A172 (cell line): ENCODE measurements around the gene EOLA1. TPM values are rescaled to one million over a fixed set of nuclear protein-coding genes. Genes with fewer than 3 reads are reported as not detected.
A peak's percentile ranks its signal among the peaks of the same experiment; 100 is the strongest.
"Not testable (repeated sequence)": the region's sequence is repeated elsewhere in the genome, so short reads cannot be mapped to it uniquely, and the experiment has no call there.

Source experiments
- DNase-seq: peaks from one replicate; pipeline ENCODE4 v3.0.0-alpha.2; 2015; ENCODE audit warnings: low spot score
- total RNA-seq: library from RNA; depleted of rRNA; stranded (reverse); fragments of >200 nt; shearing (Covaris generic); gene quantifications from 2 replicates; pipeline ENCODE4 v1.2.3, GENCODE V29; 2014

Gene EOLA1
- total RNA-seq, 1 experiment from 2014 or later: 17.4 TPM

DNA sequence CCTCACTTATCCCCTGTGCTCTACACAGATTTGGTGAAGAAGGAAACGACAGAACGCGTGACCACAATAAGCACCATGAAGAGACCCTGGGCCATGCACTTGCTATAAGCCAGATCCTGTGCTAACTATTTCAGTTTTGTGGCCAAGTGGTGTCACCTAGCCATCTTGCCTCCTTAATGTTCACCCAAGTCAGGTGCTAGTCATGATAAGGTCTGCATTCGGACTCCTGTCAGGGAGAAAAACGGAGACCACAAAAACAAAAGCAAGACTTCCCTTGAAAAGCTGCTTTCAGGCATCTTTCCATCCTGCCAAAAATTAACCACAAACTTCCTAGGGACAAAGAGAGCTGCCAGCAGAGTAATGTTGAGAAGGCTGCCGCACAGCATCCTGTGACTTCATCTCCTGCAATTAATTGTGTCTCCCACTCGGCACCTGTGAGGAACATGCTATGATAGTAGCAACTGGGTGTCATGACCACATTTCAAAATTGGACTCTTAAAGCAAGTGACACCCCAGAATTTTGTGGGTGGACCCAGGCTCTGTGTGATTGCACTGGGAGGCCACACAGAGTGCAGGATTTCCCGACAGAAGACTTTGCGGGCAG lies 26.9 kb upstream of the EOLA1 start:
- peak; percentile 84 for DNase-seq

DNA sequence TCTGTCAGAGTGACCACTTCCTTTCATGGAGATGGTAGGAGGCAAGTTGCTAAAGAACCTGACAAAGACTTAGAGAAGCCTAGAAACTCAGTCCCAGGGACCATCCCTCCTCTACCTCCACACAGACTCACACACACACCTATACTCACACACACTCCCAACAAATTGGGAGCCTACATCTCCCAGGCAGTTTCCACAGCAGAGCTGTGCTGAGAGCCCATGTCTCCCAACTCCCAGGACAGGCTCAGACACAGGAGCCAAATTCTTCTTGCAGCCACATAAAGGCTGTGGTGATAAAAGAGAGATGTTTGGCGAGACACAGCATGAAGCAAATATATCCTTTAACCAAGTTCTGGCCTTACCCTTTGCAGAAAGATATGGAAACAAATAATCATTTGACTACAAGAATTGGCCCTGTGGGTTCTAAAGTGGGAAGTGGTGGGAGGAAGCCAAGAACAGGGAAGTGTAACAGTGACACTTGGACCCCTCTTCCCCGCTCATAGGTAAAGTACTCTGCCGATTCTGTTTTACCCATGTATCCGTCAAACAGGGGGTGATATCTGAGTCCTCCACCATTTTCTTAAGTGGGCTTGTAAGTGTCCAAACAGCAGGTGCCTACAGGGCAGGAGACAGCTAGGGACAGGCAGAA lies 24.7 kb upstream of the EOLA1 start:
- DNase-seq: no peak

DNA sequence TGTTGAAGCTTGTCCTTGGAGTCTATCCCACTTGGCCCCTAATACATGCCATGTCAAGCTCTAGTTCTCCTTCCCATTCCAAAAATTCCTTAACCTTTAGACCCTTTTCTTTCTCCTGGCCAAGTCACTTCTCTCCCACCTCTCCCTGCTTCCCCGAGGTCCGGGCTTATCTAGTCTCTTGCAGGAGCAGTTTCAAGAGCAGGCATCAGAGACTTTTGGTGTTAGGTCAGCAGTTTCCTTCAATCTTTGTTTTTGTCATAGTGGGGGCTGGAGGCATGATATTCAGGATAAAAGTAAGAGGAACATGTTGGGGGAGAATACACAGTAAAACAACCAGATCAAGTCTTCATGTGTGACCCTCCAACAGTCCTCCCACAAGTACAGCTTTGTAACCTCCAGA lies 24.2 kb upstream of the EOLA1 start:
- no peak for DNase-seq

DNA sequence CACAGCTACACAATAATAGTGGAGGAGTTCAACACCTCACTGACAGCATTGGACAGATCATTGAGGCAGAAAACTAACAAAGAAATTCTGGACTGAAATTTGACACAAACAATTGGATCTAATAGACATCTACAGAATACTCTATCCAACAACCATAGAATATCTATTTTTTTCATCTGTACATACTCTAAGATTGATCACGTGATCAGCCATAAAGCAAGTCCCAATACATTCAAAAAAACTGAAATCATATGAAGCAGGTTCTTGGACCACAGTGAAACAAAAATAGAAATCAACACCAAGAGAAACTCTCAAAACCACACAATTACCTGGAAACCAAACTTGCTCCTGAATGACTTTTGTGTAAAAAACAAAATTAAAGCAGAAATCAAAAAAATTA lies 23.5 kb upstream of the EOLA1 start:
- DNase-seq: no peak

DNA sequence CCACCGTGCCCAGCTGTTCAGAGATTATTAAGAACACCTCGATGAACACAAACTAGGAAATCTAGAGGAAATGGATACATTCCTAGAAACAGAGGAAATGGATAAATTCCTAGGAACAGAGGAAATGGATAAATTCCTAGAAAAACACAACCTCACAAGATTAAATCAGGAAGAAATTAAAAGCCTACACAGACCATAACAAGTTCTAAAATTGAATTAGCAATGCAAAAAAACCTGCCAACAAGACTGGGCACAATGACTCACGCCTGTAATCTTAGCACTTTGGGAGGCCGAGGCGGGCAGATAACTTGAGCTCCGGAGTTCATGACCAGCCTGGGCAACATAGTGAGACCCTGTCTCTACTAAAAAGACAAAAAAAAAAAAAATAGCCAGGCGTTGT lies 22.6 kb upstream of the EOLA1 start:
- DNase-seq: peak; percentile 41

DNA sequence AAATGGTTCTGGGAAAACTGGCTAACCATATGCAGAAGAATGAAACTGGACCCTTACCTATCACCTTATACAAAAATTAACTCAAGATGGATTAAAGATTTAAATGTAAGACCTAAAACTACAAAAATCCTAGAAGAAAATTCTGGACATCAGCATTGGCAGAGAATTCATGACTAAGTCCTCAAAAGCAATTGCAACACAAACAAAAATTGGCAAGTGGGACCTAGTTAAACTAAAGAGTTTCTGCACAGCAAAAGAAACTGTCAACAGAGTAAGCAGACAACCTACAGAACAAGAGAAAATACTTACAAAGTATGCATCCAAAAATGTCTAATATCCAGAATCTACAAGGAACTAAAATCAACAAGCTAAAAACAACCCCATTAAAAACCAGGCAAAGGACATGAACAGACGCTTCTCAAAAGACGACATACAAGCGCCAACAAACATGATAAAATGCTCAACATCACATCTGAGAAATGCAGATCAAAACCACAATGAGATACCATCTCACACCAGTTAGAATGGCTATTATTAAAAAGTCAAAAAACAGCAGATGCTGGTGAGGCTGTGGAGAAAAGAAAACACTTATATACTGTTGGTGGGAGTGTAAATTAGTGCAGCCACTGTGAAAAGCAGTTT lies 20.1 kb upstream of the EOLA1 start:
- DNase-seq: peak; percentile 28

DNA sequence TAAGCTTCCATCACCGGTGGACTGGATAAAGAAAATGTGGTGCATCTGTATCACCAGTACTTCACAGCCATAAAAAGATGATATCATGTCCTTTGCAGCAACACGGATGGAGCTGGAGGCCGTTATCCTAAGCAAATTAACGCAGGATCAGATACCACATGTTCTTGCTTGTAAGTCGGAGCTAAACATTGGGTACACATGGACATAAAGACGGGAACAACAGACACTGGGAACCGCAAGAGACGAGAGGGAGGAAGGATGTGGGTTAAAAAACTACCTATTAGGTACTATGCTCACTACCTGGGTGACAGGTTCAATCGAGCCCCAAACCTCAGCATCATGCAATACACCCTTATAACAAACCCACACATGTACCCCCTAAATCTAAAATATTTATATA lies 19.4 kb upstream of the EOLA1 start:
- no peak for DNase-seq

DNA sequence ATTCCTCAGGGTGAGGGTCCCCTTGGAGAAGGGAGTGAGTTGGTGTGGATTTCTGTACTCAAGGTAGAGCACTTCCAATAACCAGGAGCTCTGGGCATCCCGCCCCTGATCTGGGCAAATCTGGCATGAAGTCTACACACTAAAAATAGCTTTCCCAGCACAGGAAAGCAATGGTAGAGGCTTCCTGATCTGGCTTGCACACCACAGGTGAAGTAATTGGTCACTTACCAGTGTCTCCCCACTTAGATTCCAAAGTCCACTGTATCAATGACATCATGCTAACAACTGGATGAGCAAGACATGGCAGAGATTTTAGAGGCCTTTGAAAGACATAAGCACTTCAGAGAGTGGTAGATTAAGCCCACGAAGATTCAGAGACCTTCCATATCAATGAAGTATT lies 17.9 kb upstream of the EOLA1 start:
- no peak for DNase-seq

DNA sequence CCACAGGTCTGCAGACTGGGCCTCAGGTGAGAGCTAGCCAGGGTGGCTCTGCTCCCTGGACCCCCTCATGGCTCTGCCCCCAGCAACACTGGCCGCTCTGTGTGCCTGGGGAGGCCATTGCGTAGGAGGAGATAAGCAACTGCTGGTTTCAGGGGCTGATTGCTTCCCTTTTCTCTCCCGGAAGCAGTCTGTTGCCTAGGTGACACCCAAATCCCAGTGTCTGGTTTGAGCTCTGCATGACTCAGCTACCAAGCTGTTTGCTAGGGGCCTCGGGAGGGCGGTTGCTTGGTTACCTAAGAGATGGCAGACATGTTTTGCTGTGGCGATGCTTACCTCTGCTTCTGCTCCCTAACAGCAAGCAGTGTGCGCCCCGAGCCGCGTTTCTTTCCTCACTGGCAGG lies 15.4 kb upstream of the EOLA1 start:
- peak; percentile 56 for DNase-seq

DNA sequence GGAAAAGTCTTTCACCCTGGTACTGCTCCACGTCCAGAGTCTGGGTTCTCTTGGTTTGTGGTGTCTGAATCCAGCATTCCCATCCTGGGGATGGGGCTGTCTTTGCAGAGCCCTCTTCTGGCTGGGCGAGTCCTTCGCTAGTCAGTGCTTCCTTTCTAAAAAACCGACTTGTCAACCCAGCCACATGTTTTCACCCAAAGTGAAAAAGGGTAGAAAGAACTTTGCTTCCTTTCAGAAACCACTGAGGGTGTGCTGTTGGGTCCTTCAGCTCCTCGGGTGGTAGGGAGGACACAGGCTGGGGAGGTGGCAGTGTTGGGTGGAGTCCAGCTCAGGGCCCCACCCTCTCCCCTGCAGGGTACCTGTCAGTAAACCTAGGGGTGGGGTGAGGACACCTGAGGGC lies 14.9 kb upstream of the EOLA1 start:
- DNase-seq: not testable (repeated sequence)

DNA sequence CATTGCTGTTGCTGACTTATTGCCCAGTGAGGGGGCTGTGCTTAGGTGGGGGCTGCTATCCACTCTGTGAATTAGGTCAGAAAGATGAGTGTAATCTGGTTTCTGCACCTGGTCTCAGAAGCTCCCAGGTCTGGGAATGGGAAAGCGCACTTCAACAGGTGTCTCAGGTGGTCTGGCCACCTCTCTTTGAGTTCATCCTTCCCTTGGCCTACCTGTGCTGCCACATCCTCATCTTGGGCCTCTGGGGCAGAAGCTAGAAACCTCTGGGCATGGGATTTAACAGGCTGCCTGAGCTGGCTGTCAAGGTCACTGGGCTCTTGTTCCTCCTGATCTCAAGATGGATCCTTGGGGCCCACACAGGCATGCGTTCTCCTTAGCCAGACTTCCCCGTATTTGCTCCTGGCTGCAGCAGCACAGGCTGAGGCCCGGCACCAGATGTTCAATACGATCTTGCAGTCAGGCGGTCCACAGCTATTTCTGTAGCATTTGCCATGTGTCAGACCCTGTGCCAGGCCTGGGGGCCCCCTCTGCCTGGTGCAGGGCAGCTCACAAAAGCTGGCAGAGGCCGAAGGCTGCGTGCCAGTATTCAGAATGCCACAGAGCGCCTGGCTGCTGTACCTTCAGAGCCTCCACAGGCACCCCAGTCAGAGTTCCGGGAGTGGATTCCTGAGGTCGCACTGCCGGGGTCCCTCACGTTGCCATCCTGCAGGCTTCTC lies 14.3 kb upstream of the EOLA1 start:
- not testable (repeated sequence) for DNase-seq

DNA sequence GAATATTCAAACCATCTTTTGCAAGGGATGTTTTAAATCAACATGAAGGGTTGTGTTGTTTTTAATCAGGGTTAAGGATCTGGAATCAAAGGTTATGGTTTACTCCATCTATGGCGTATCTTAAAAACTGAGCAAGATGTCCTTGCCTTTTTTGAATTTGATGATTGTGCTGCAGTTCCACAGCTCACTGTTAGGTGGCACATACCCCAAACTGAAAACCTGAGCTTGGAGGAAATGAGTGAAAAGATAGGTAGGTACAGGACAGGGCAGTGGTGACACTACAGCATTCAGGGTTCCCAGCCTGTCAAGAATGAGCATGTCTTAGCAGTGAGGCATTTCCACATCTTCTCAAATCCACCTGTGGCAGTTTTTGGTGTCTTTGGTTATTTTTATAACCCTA lies 13.1 kb upstream of the EOLA1 start:
- DNase-seq: peak; percentile 43

DNA sequence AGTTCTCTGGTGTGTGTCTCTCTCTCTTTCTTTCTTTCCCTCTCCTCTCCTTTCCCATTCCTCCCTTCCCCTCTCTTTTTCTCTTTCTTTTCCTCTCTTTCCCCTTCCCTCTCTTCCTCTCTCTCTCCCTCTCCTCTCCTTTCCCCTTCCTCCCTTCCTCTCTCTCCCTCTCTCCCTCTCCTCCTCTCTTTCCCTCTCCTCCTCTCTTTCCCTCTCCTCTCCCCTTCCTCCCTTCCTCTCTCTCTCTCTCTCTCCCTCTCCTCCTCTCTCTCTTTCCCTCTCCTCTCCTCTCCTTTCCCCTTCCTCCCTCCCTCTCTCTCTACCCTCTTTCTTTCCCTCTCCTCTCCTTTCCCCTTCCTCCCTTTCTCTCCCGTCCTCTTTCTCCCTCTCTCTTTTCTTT lies 12.4 kb upstream of the EOLA1 start:
- DNase-seq: no peak

DNA sequence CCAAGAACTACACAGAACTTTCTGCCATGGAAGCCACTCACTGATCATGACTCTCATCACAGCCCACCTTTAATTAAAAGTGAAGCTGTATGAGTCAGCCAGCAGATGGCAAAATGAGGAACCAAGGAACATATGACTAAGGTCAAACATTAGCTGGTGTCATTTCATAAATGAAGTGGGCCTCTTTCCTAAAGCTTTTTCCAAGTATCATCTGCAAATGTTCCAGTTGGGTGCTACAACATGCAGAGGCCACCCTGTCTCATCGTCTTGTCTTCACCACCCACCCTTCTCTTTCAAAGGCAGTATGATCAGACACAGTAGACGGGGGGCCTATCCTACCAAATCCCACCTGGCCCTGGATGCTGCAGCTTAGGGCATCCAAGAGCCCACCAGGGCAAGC lies 9.2 kb upstream of the EOLA1 start:
- DNase-seq: no peak

DNA sequence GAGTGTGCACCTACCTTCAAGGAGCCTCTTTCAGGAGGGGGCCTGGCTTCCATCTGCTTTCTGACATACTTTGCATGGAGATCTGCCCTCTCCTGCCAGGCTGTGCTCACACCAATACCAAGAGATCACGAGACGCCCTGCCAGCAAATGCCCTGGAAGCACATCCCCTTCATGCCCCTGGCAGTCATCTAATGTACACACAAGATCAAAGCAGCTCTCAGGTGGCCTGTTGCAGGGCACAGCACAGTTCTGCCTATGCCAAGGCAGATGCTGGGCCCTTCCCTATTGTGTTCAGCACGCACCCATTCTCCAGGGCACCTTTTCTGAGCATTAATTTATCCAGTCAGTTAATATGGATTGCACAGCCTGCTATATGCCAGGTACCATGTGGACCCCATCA lies 7.9 kb upstream of the EOLA1 start:
- DNase-seq: not testable (repeated sequence)

DNA sequence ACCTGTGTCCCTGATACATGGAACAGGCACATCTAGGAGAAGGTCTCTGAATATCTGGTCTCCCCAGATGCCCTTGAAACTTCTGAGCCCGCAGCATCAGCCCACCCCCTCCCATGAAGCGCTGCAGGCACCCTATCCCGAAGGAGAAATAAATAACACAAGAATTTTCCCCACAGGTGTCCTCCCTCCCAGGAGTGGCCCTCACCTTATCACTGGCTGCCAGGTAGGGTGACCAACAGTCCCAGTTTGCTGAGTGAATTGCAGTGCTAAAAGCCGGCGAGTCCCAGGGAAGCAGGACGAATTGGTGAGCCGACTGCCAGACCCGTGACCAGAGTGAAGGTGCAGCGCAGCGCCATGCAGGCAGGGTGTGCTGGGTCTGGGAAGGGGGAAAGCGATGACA lies 6.8 kb upstream of the EOLA1 start:
- DNase-seq: not testable (repeated sequence)

DNA sequence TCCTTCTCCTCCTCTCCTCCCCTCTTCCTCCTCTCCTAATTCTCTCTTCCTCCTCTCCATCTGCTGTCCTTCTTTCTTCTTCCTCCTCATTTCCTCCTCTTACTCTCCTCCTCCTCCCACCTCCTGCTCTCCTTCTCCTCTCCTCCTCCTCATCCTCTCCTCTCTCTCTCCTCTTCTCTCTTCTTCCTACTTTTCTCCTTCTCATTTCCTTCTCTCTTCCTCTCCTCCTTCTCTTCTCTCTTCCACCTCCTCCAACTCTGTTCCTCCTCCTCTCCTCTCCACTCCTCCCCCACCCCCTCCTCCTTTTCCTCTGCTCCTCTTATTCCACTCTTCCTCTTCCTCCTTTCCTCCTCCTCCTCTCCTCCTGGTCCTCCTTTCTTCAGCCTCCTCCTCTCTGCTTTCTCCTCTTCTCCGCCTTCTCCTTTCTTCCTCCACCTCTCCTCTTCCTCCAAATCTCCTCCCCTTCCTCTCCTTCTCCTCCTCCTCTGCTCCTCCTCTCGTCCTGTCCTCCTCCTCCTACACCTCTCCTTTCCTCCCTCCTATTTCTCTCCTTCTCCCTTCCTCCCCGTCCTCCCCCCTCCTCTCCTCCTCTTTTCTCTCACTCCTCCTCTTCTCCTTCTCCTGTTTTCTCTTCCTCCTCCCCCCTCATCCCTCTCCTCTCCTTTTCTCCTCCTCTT lies 5.7 kb upstream of the EOLA1 start:
- DNase-seq: not testable (repeated sequence)

DNA sequence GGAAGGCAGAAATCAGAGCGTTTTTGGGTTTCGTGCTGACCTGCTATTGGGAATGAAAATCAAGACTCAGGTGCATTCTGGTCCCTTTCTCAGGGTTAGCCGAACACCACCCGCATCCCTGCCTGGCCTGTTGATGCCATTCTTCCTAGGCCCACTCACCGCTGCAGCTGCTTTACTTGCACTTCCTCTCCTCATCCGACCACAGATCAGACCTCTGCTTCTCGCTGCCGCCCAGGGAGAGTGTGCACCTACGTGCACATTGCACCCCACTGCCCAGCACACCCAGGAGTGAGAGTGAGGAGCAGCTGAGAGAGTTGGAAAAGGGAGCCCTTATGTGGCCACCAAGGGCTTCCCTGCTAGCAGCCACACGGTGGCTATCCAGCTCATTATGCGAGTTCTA lies 3.3 kb upstream of the EOLA1 start:
- not testable (repeated sequence) for DNase-seq

DNA sequence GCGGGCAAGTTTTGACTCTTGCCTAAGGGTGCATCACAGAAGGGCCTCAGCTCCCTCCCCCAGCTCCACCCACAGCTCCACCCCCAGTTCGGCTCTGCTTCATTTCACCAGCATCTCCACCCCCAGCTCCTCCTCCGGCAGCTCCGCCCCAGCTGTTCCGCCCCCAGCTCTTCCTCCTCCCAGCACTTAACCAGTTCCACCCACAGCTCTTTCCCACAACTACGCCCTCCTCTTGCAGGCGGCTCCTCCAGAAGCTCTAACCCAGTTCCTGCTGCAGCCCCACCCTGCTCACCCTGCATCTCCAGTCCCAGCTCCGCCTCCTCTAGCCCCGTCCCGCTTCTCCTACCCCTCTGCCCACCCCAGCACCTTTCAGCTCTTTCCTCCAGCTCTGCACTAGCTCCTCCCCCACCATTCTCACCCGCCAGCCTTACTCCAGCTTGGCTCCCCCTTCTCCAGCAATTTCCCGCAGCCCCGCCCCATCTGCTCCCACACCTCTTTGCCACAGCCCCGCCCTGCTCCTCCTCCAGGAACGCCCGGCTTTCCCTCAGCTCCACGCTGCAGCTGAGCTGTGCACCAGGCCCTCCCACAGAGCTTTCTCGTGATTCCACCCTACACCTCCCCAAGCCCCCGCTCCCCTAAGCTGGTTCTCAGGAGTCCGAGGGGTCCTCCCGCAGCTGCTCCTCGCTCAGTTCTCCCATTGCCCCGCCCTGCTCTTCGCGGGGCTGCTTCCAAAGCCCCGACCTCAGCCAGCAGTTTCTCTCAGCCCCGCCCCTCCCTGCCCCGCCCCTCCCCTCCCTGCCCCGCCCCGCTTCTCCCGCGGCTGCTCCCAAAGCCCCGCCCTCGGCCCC lies 1.3 kb upstream of the EOLA1 start:
- DNase-seq: peak; percentile 96

DNA sequence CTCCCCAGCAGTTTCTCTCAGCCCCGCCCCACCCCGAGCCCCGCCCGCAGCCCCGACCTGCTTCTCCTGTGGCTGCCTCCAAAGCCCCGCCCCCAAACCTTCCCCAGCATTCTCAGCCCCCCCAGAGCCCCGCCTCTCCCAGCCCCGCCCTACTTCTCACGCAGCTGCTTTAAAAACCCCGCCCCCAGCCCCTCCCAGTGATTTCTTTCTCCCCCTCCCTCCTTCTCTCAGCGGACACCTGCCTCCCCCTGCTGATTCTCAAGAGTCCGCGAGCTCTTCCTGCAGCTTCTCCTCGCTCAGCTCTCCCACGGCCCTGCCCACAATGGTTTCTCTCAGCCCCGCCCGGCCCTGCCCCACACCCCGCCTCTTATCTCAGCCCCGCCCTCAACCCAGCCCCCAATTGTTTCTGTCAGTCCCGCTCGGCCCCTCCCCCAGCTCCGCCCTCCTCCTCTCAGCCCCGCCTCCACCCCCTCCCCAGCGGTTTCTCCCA lies 636 bp upstream of the EOLA1 start:
- peak; percentile 85 for DNase-seq

DNA sequence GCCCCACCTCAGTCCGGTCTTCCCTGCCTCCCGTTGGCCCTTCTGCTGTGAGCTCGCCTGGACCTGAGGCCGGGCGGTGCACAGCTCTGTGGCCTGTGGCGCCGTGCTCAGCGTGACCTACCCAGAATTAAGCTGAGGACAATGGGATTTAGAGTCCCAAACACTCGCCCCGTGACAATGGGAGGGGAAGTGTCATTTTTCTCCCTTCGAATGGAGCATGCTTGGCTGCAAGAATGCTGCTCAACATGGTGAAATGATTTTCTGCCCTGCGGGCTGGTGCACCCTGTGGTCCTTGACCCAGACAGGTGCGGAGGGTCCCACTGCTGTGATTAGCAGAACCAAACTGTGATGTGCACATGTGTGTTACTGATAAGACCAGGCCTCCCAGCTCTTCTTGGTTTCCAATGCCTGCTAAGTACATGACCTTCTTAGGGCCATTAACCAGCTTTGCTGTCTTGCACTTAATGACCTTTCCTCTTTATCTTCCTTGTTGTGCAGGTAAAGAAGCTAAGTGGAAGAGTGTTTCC lies 772 bp downstream of the EOLA1 start:
- DNase-seq: no peak
